Neural cell (in vitro differentiated cells): ENCODE results near the gene HOXD3.
A peak's percentile ranks its signal among the peaks of the same experiment; 100 is the strongest.

Source experiments
- CTCF ChIP-seq: fragments of 450-650 bp; IDR thresholded peaks from 2 replicates; pipeline ENCODE4 v1.5.1; 2014; ENCODE audit warnings: antibody characterized with exemption, mild to moderate bottlenecking, moderate library complexity; ENCODE audit not compliant: poor library complexity, severe bottlenecking
- EP300 ChIP-seq: fragments of 450-650 bp; conservative IDR thresholded peaks from 2 replicates; pipeline ENCODE4 v1.6.1; 2014; ENCODE audit warnings: antibody characterized with exemption, mild to moderate bottlenecking, moderate library complexity; ENCODE audit not compliant: poor library complexity, severe bottlenecking
- EZH2 ChIP-seq: fragments of 200-600, 300-800 bp; shearing (Covaris generic), sonication (generic); IDR thresholded peaks from 2 replicates; pipeline ENCODE4 v1.6.1; 2014; ENCODE audit warnings: antibody characterized with exemption, low read length, borderline replicate concordance, mild to moderate bottlenecking; ENCODE audit not compliant: insufficient read depth, poor library complexity, severe bottlenecking
- RAD21 ChIP-seq: fragments of 450-650 bp; conservative IDR thresholded peaks from 2 replicates; pipeline ENCODE4 v1.6.1; 2014; ENCODE audit warnings: antibody characterized with exemption, mild to moderate bottlenecking, moderate library complexity
- REST ChIP-seq: IDR thresholded peaks from 2 replicates; pipeline ENCODE4 v1.6.1; 2012; ENCODE audit warnings: borderline replicate concordance
- SMC3 ChIP-seq: fragments of 450-650 bp; conservative IDR thresholded peaks from 2 replicates; pipeline ENCODE4 v1.6.1; 2014; ENCODE audit warnings: antibody characterized with exemption, mild to moderate bottlenecking, moderate library complexity; ENCODE audit not compliant: poor library complexity

GRCh38 chr2:176165370-176166050, 8.4 kb downstream of the HOXD3 start:
- TF ChIP-seq CTCF (no peak), RAD21 (no peak), SMC3 (no peak), EZH2 (peak; percentile 21), REST (no peak), EP300 (no peak)
